Fibroblast of gingiva (primary cell): ENCODE measurements around the gene TNFRSF17.
"Not testable (repeated sequence)": the region's sequence is repeated elsewhere in the genome, so short reads cannot be mapped to it uniquely, and the experiment has no call there.

Experiments
- DNase-seq: peaks from one replicate; pipeline ENCODE4 v3.0.0-alpha.2; 2011; ENCODE audit warnings: low read depth

TNFRSF17 gene

GRCh38 chr16:11970292-11970691 lies 5.3 kb downstream of the TNFRSF17 start:
- not testable (repeated sequence) for DNase-seq

- DNase-seq = no peak
These were observed 7.1 kb downstream of the TNFRSF17 start for GRCh38 chr16:11972128-11972527.

GRCh38 chr16:11973070-11973469 lies 8.1 kb downstream of the TNFRSF17 start:
- DNase-seq = no peak

DNA sequence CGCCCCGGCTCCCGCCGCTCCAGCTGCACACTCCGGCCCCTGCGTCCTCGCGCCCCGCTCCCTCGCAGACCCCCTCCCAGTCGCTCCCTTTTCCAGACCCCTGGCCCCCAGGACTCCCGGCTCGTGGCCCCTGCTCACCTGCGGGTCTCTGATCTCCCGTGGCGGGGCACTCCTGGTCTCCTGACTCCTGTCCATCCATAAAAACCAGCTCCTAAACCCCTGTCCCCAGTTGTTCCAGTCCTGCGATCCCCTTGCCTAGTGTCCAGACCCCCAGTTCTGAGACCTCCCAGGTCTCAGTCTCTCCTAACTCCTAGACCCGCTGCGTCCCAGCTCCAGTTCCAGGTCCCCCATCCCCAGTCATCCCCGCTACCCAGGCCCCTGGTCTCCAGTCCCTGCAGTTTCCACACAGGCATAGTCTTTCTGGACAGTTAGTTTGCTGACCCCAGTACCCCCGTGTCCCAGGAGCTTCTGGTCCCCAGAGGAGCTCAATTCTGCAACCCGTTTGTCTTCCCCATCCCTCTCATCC lies 11.9 kb downstream of the TNFRSF17 start:
- no peak for DNase-seq

- peak; percentile 81 for DNase-seq
These were observed 12.5 kb downstream of the TNFRSF17 start for GRCh38 chr16:11977376-11978041.

DNA sequence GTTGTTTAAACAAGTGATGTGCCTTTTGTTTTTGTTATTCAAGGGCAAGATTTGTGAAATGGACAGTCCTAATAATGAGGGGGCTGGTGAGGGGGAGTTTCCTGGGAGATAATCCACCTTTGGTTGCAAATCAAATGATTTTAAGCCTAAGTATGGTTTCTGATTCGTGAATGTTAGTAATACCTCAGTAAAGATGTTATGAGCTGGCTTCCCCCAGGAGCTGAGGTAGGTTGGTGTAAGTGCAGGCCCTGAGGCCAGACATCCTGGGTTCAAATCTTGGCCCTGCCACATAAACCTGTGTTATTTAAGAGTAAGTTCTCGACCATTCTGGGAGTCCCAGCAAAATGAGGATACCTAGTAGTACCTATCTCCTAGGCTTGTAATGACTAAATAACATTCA lies 13.1 kb downstream of the TNFRSF17 start:
- DNase-seq = no peak

DNA sequence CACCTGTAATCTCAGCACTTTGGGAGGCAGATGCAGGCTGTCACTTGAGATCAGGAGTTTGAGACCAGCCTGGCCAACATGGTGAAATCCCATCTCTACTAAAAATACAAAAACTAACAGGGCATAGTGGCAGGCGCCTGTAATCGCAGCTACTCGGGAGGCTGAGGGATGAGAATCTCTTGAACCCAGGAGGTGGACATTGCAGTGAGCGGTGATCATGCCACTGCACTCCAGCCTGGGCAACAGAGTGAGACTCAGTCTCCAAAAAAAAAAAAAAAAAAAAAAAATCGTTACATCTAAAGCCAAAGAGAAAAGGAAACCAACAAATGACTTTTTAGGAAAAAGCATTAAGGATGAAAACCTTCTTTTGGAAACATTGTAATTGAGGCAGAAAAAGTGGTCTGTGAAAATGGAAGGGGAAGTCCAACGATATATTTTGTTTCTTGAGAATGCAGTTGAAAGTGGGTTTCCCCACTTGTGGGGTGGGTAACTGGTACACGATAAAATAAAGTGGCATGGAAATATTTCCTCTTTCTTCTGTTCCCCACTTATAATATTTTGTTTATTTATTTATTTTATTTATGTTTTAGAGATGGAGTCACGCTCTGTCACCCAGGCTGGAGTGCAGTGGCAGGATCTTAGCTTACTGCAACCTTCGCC lies 14.1 kb downstream of the TNFRSF17 start:
- no peak for DNase-seq

GRCh38 chr16:11980136-11980844 lies 15.3 kb downstream of the TNFRSF17 start:
- DNase-seq = no peak

GRCh38 chr16:11985250-11985649 lies 20.2 kb downstream of the TNFRSF17 start:
- no peak for DNase-seq

- peak; percentile 54 for DNase-seq
These were observed 21.6 kb downstream of the TNFRSF17 start for GRCh38 chr16:11986521-11987057.

GRCh38 chr16:11988258-11988978 lies 23.4 kb downstream of the TNFRSF17 start:
- no peak for DNase-seq

- DNase-seq = no peak
These were observed 25.8 kb downstream of the TNFRSF17 start for GRCh38 chr16:11990702-11991390.

GRCh38 chr16:11992008-11992584 lies 27.1 kb downstream of the TNFRSF17 start:
- DNase-seq = no peak

GRCh38 chr16:11992586-11993524 lies 27.8 kb downstream of the TNFRSF17 start:
- no peak for DNase-seq

- DNase-seq = no peak
These were observed 29.4 kb downstream of the TNFRSF17 start for GRCh38 chr16:11994143-11995119.

- DNase-seq = no peak
These were observed 31.7 kb downstream of the TNFRSF17 start for GRCh38 chr16:11996433-11997330.

DNA sequence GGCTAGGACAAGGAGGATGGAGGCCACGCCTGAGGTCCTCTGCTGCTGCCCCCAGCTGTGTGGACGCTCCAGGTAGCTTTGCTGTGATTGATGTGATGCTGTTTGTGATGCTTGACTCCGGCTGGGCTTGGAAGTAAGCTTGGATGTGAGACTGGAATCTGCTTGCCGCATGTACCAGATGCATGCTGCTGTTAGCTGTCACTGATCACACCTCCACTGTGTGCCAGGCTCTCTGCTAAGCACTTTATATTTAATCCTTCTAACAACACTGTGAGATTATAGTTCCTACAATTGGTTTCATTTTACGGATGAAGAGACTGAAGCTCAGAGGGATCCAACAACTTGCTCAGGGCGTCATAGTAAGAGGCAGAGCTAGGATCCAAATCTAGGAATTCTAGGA lies 35.0 kb downstream of the TNFRSF17 start:
- no peak for DNase-seq
